Measurements from ENCODE around the gene OR52E8.

Gene OR52E8

GRCh38 chr11:5880329-5880728 is 22.8 kb upstream of the OR52E8 start, which contains the start of gene OR52E4:
TSS of gene OR52E4 (plus strand) at chr11:5880629. CDS start at chr11:5884293, 3,664 bp downstream.
- no peak for TF ChIP-seq CTCF (IDR thresholded peaks at IDR 0.05; ENCODE audit: extremely low read depth, missing control alignments)
- DNase-seq (ENCODE audit: low spot score), result no peak

GRCh38 chr11:5878564-5878963 is 21.1 kb upstream of the OR52E8 start:
- no peak for TF ChIP-seq CTCF (IDR thresholded peaks at IDR 0.05; ENCODE audit: extremely low read depth, missing control alignments)

GRCh38 chr11:5865826-5866225 is 8.3 kb upstream of the OR52E8 start:
- TF ChIP-seq CTCF (IDR thresholded peaks at IDR 0.05; ENCODE audit: extremely low read depth, missing control alignments), result no peak

More at GRCh38 chr11:5878564-5878963, 21.1 kb upstream of the OR52E8 start:
- DNase-seq (ENCODE audit: low spot score), result no peak

GRCh38 chr11:5851002-5851401 is 6.5 kb downstream of the OR52E8 start:
- no peak for TF ChIP-seq CTCF (IDR thresholded peaks at IDR 0.05; ENCODE audit: extremely low read depth, missing control alignments)
- no peak for DNase-seq (ENCODE audit: low spot score)

More at GRCh38 chr11:5865826-5866225, 8.3 kb upstream of the OR52E8 start:
- DNase-seq (ENCODE audit: low spot score), result no peak

GRCh38 chr11:5847711-5848110 is 9.8 kb downstream of the OR52E8 start:
- TF ChIP-seq CTCF (IDR thresholded peaks at IDR 0.05; ENCODE audit: extremely low read depth, missing control alignments), result no peak

GRCh38 chr11:5846701-5847100 is 10.8 kb downstream of the OR52E8 start:
- DNase-seq (ENCODE audit: low spot score), result no peak
- no peak for TF ChIP-seq CTCF (IDR thresholded peaks at IDR 0.05; ENCODE audit: extremely low read depth, missing control alignments)

More at GRCh38 chr11:5847711-5848110, 9.8 kb downstream of the OR52E8 start:
- DNase-seq (ENCODE audit: low spot score), result no peak

- TF ChIP-seq CTCF (IDR thresholded peaks at IDR 0.05; ENCODE audit: extremely low read depth, missing control alignments), result no peak
- no peak for DNase-seq (ENCODE audit: low spot score)
These were observed 15.7 kb downstream of the OR52E8 start, which contains the start of gene OR52E6 for GRCh38 chr11:5841797-5842196. TSS of gene OR52E6 (minus strand) at chr11:5841897. CDS start at chr11:5841897, 0 bp downstream.
